MCF 10A (cell line): ENCODE data around the gene SERPINI1. TPM values are rescaled to one million over a fixed set of nuclear protein-coding genes. Genes with fewer than 3 reads are reported as not detected.

Source experiments
- BruUV-seq: library from RNA; stranded (reverse); fragments of 400-500 nt; replicated peaks from 2 replicates; lab custom pipeline; 2021; lab: Mats Ljungman, UMichigan
- CTCF ChIA-PET: fragments of 300-600 bp; sonication (Branson Sonifier 250); formaldehyde crosslinking; extraction: SDS; loops from one replicate; lab custom pipeline; 2021; ENCODE audit warnings: antibody characterized with exemption, inconsistent platforms; lab: Yijun Ruan, JAX
- POLR2A ChIA-PET: fragments of 300-600, 350-650 bp; sonication (Branson Sonifier 250); formaldehyde crosslinking; extraction: SDS; loops from one replicate; lab custom pipeline; 2020; ENCODE audit warnings: antibody characterized with exemption, inconsistent platforms; lab: Yijun Ruan, JAX
- DNase-seq: peaks from one replicate; pipeline ENCODE4 v3.0.0-alpha.2; 2018; ENCODE audit not compliant: unreplicated experiment
- H3K27ac Mint-ChIP-seq: one replicate; pipeline ENCODE4 v1.8.0; 2022; ENCODE audit warnings: mild to moderate bottlenecking, low read depth, mixed read lengths; ENCODE audit not compliant: unreplicated experiment
- H3K27me3 Mint-ChIP-seq: one replicate; pipeline ENCODE4 v1.8.0; 2022; ENCODE audit warnings: mixed read lengths; ENCODE audit not compliant: insufficient read depth, unreplicated experiment
- H3K36me3 Mint-ChIP-seq: one replicate; pipeline ENCODE4 v1.8.0; 2022; ENCODE audit warnings: mild to moderate bottlenecking, moderate library complexity, mixed read lengths; ENCODE audit not compliant: insufficient read depth, unreplicated experiment
- H3K4me1 Mint-ChIP-seq: one replicate; pipeline ENCODE4 v1.8.0; 2022; ENCODE audit warnings: mixed read lengths; ENCODE audit not compliant: insufficient read depth, unreplicated experiment
- H3K4me3 Mint-ChIP-seq: one replicate; pipeline ENCODE4 v1.8.0; 2022; ENCODE audit warnings: mild to moderate bottlenecking, moderate library complexity, mixed read lengths; ENCODE audit not compliant: unreplicated experiment
- H3K9me3 Mint-ChIP-seq: one replicate; pipeline ENCODE4 v1.8.0; 2022; ENCODE audit warnings: mixed read lengths; ENCODE audit not compliant: unreplicated experiment
- intact Hi-C: fragments of 100-400 bp; cut with micrococcal nuclease; formaldehyde crosslinking; loops from 2 replicates; pipeline ENCODE4 v1.14.1; 2022
- total RNA-seq: library from RNA; stranded (reverse); gene quantifications from 2 replicates; pipeline ENCODE4 v1.2.3, GENCODE V29; 2022
- TF ChIP-seq, protein P1 (sequence below): fragments of 200-600 bp; IDR thresholded peaks from one replicate; pipeline ENCODE4 v1.8.0; 2022; ENCODE audit warnings: antibody characterized with exemption, mild to moderate bottlenecking; ENCODE audit not compliant: unreplicated experiment

The SERPINI1 gene
- total RNA-seq, 1 experiment from 2014 or later, result 2.6 TPM

DNA sequence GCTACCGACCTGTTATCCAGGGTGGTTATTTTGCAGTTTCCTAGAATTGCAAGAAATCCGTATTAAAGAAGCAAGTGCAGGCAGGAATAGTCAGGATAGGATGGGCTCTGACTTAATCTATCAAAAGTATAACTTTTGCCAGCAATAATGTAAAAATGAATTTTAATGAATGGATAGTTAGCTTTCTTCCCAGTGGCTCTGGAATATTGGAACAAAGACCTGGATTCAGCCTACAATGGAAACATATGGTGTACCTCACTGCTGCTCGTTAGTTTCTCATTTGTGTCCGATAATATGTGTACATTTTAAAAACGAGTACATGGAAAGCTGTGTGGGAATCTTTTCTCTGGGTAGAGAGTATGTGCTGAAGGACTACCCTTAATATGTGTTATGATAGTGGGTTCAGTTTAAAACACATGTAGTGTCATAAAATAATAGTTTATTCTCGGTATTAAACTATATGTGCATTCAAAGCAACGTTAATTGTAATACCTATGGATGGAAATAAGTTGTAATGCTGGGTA is 805 bp downstream of the SERPINI1 start:
- intact Hi-C loops, result loop anchor here (5.0 kb wide), 2 partner anchors 139 to 146 kb away; no protein-coding TSS in a partner anchor
- DNase-seq, result peak; percentile 5

DNA sequence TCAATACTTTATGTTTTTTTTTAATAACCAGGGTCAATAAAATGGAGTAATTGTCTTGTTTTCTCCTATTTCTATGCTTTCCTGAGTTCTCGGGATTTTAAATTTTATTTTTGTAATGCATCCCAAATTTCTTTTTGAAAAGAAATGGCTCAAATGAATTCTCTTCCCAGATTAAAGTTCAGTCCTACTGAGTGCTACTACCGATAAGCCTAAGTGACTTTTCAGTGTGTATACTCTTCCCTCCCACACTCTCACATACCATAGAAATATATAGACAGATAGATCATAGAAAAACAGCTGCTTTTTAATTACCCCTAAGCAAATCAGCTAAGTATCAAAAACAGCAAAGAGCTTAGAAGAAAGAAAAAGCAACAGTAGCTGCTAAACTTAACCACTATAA is 1.5 kb downstream of the SERPINI1 start:
- no TSS peak for BruUV-seq
- CTCF ChIA-PET, result interaction anchor here (0.6 to 2.4 kb wide), 6 partner anchors 15 to 105 kb away, joined by 3 to 8 read pairs (median 4); no protein-coding TSS in a partner anchor
- peaks cover 16% of the 10 kb centered on the region for H3K4me1 Mint-ChIP-seq
- TF ChIP-seq, protein P1, sequence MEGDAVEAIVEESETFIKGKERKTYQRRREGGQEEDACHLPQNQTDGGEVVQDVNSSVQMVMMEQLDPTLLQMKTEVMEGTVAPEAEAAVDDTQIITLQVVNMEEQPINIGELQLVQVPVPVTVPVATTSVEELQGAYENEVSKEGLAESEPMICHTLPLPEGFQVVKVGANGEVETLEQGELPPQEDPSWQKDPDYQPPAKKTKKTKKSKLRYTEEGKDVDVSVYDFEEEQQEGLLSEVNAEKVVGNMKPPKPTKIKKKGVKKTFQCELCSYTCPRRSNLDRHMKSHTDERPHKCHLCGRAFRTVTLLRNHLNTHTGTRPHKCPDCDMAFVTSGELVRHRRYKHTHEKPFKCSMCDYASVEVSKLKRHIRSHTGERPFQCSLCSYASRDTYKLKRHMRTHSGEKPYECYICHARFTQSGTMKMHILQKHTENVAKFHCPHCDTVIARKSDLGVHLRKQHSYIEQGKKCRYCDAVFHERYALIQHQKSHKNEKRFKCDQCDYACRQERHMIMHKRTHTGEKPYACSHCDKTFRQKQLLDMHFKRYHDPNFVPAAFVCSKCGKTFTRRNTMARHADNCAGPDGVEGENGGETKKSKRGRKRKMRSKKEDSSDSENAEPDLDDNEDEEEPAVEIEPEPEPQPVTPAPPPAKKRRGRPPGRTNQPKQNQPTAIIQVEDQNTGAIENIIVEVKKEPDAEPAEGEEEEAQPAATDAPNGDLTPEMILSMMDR, result no peak
- no peak overlapping the region for H3K27ac Mint-ChIP-seq
- intact Hi-C loops, result loop anchor here (5.0 kb wide), 2 partner anchors 140 to 145 kb away; no protein-coding TSS in a partner anchor
- DNase-seq, result no peak
- H3K9me3 Mint-ChIP-seq, result no peaks in the 10 kb centered on the region
- POLR2A ChIA-PET, result interaction anchor here (0.7 to 3.0 kb wide), 8 partner anchors 8 to 358 kb away, joined by 3 to 19 read pairs (median 8); partner anchors contain the start of gene GOLIM4
- no peaks in the 10 kb centered on the region for H3K36me3 Mint-ChIP-seq
- no peaks in the 10 kb centered on the region for H3K27me3 Mint-ChIP-seq
- H3K4me3 Mint-ChIP-seq, result no peak overlapping the region

More for the DNA sequence above, 805 bp downstream of the SERPINI1 start:
- H3K27me3 Mint-ChIP-seq, result no peaks in the 10 kb centered on the region
- H3K9me3 Mint-ChIP-seq, result no peaks in the 10 kb centered on the region
- no peak overlapping the region for H3K27ac Mint-ChIP-seq
- peaks cover 22% of the 10 kb centered on the region for H3K4me1 Mint-ChIP-seq
- ChIA-PET POLR2A (interaction anchor here (0.6 to 3.0 kb wide), 16 partner anchors 9 to 380 kb away, joined by 3 to 19 read pairs (median 5); partner anchors contain the start of gene GOLIM4), CTCF (interaction anchor here (1.3 to 2.4 kb wide), 3 partner anchors 16 to 103 kb away, joined by 3 to 8 read pairs (median 6); no protein-coding TSS in a partner anchor)
- TF ChIP-seq, protein P1, result no peak
- no peak overlapping the region for H3K4me3 Mint-ChIP-seq
- no TSS peak for BruUV-seq
- H3K36me3 Mint-ChIP-seq, result peaks cover 6% of the 10 kb centered on the region

DNA sequence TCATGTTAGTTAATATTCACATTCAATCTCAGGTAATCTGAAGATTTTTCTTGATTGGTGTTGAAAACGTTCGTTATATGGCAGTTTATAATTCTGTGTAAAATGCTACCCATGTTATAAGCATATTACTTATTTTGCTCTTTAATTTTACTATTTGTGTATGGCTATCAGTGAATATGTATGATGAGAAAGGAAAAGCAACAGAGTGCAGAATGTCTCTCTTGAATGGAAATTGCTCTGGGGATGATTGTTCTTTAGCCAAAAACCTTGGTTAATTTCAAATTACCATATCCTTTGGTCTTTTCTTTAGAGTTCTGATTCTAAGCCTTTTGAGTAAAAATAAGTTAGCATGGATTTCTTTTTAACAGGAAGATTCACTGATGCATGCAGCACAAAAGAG is 2.5 kb downstream of the SERPINI1 start:
- no TSS peak for BruUV-seq
- H3K9me3 Mint-ChIP-seq, result no peaks in the 10 kb centered on the region
- intact Hi-C loops, result loop anchor here (5.0 kb wide), 2 partner anchors 141 to 144 kb away; no protein-coding TSS in a partner anchor

More for the DNA sequence above, 2.5 kb downstream of the SERPINI1 start:
- Mint-ChIP-seq H3K4me1 (peaks cover 8% of the 10 kb centered on the region), H3K36me3 (no peaks in the 10 kb centered on the region), H3K4me3 (no peak overlapping the region), H3K27ac (no peak overlapping the region), H3K27me3 (no peaks in the 10 kb centered on the region)
- ChIA-PET POLR2A (interaction anchor here (3.0 kb wide), 1 partner anchor 356 kb away, joined by 12 read pairs; the partner anchor contains the start of gene GOLIM4), CTCF (no interaction called here)
- TF ChIP-seq, protein P1, result no peak
- no peak for DNase-seq
